HepG2 (cell line): ENCODE data around the gene COL6A6.

Experiments used
- BRD4 ChIP-seq: sonication (generic); formaldehyde crosslinking; IDR thresholded peaks from 2 replicates; pipeline ENCODE4 v1.4.0; 2020; ENCODE audit warnings: missing genetic modification reagents
- MIXL1 ChIP-seq: IDR thresholded peaks from 2 replicates; pipeline ENCODE4 v1.6.1; 2016
- POLR2AphosphoS5 ChIP-seq: IDR thresholded peaks from 2 replicates; pipeline ENCODE4 v1.6.1; 2012; ENCODE audit warnings: low read depth, low read length
- TBX2 ChIP-seq: sonication (generic); formaldehyde crosslinking; IDR thresholded peaks from 2 replicates; pipeline ENCODE4 v1.5.0; 2020; ENCODE audit warnings: missing genetic modification reagents, mild to moderate bottlenecking, borderline replicate concordance
- YY1 ChIP-seq: IDR thresholded peaks from 2 replicates; pipeline ENCODE4 v1.6.1; 2011; ENCODE audit warnings: low read length, low read depth, moderate library complexity, mild to moderate bottlenecking; ENCODE audit not compliant: insufficient read depth, insufficient replicate concordance
- ZNF646 ChIP-seq: sonication (generic); formaldehyde crosslinking; IDR thresholded peaks from 2 replicates; pipeline ENCODE4 v1.9.0; 2021; ENCODE audit warnings: mild to moderate bottlenecking, missing genetic modification reagents

GRCh38 chr3:130558366-130558765, 41.4 kb downstream of the COL6A6 start:
- TF ChIP-seq POLR2AphosphoS5 = no peak
- TF ChIP-seq BRD4 (CRISPR knock-in tag) = no peak
- TF ChIP-seq ZNF646 (CRISPR knock-in tag) = no peak
- no peak for TF ChIP-seq MIXL1 (CRISPR knock-in tag)
- TF ChIP-seq TBX2 (CRISPR knock-in tag) = no peak
- TF ChIP-seq YY1 = no peak
